Hepatocyte (in vitro differentiated cells): Measurements from ENCODE around the gene UBE2L6. TPM values are rescaled to one million over a fixed set of nuclear protein-coding genes. Genes with fewer than 3 reads are reported as not detected.

Experiments
- DNase-seq: peaks from one replicate; pipeline ENCODE4 v3.0.0-alpha.2; 2016; ENCODE audit warnings: low spot score
- H2AFZ ChIP-seq: fragments of 200-600 bp; sonication (generic); 2 replicates; pipeline ENCODE4 v1.6.0; 2016; ENCODE audit warnings: antibody characterized with exemption, mild to moderate bottlenecking
- H3K27ac ChIP-seq: fragments of 200-600 bp; sonication (generic); 2 replicates; pipeline ENCODE4 v1.5.1; 2016; ENCODE audit warnings: mild to moderate bottlenecking
- H3K27me3 ChIP-seq: fragments of 200-600 bp; sonication (generic); 2 replicates; pipeline ENCODE4 v1.6.1; 2016
- H3K36me3 ChIP-seq: fragments of 200-600 bp; sonication (generic); replicated peaks from 2 replicates; pipeline ENCODE4 v1.5.1; 2016; ENCODE audit warnings: low read depth; ENCODE audit not compliant: insufficient read depth
- H3K4me1 ChIP-seq: fragments of 200-600 bp; sonication (generic); 2 replicates; pipeline ENCODE4 v1.5.1; 2016; ENCODE audit warnings: mild to moderate bottlenecking, moderate library complexity; ENCODE audit not compliant: insufficient read depth
- H3K4me2 ChIP-seq: fragments of 200-600 bp; sonication (generic); 2 replicates; pipeline ENCODE4 v1.6.0; 2016
- H3K4me3 ChIP-seq: fragments of 200-600 bp; sonication (generic); 2 replicates; pipeline ENCODE4 v1.5.1; 2016; ENCODE audit warnings: mild to moderate bottlenecking
- H3K79me2 ChIP-seq: fragments of 200-600 bp; sonication (generic); 2 replicates; pipeline ENCODE4 v1.6.0; 2017; ENCODE audit warnings: mild to moderate bottlenecking
- H3K9me2 ChIP-seq: fragments of 200-600 bp; sonication (generic); replicated peaks from 2 replicates; pipeline ENCODE4 v1.6.0; 2017; ENCODE audit warnings: mild to moderate bottlenecking; ENCODE audit not compliant: insufficient read depth
- H3K9me3 ChIP-seq: fragments of 200-600 bp; sonication (generic); 2 replicates; pipeline ENCODE4 v1.5.1; 2016; ENCODE audit warnings: low read depth, mild to moderate bottlenecking
- H4K20me1 ChIP-seq: fragments of 200-600 bp; sonication (generic); 2 replicates; pipeline ENCODE4 v1.6.0; 2016; ENCODE audit warnings: mild to moderate bottlenecking; ENCODE audit not compliant: insufficient read depth, poor library complexity, severe bottlenecking
- CTCF ChIP-seq: fragments of 200-600 bp; sonication (generic); IDR thresholded peaks from 2 replicates; pipeline ENCODE4 v1.5.1; 2016; ENCODE audit warnings: antibody characterized with exemption, mild to moderate bottlenecking; ENCODE audit not compliant: poor library complexity
- EZH2 ChIP-seq: fragments of 200-600 bp; sonication (generic); IDR thresholded peaks from 2 replicates; pipeline ENCODE4 v1.6.1; 2016; ENCODE audit warnings: antibody characterized with exemption, mild to moderate bottlenecking, borderline replicate concordance
- EZH2phosphoT487 ChIP-seq: fragments of 200-600 bp; sonication (generic); IDR thresholded peaks from one replicate; pipeline ENCODE4 v1.6.1; 2018; ENCODE audit warnings: antibody characterized with exemption, mild to moderate bottlenecking, low read depth, moderate library complexity; ENCODE audit not compliant: unreplicated experiment, severe bottlenecking
- WGBS: methylation state at CpG from one replicate; pipeline ENCODE4 v1.1.6; 2016; ENCODE audit warnings: low lambda C conversion rate; ENCODE audit errors: missing lambda C conversion rate; 5-methylcytosine and 5-hydroxymethylcytosine counted together
- polyA plus RNA-seq: library from polyadenylated mRNA; unstranded; fragments of >200 nt; fragmentation: Nextera tagmentation; extraction: Ambion mirVana; gene quantifications from 2 replicates; pipeline ENCODE4 v1.2.1, GENCODE V29; 2016
- total RNA-seq: library from RNA; depleted of rRNA; stranded (reverse); fragments of >200 nt; gene quantifications from 2 replicates; pipeline ENCODE4 v1.2.3, GENCODE V29; 2014

The UBE2L6 gene
- total and polyA plus RNA-seq, 2 experiments from 2014 or later, result 45.7 to 113 TPM

- no peaks in the 10 kb centered on the region for H3K36me3 ChIP-seq
- no peak for TF ChIP-seq EZH2
- no peak for TF ChIP-seq CTCF
- no peak for TF ChIP-seq EZH2phosphoT487
- peaks cover 13% of the 10 kb centered on the region for H3K4me1 ChIP-seq
- no peaks in the 10 kb centered on the region for H4K20me1 ChIP-seq
- H3K79me2 ChIP-seq, result no peaks in the 10 kb centered on the region
- H3K27ac ChIP-seq, result peak overlapping the region; percentile 85
- peak; percentile 83 for DNase-seq
- no peaks in the 10 kb centered on the region for H3K27me3 ChIP-seq
- no peaks in the 10 kb centered on the region for H3K9me2 ChIP-seq
- peak overlapping the region; percentile 58 for H2AFZ ChIP-seq
- 2% methylated on average over 26 of the region's 33 CpGs for WGBS
- H3K4me3 ChIP-seq, result peak overlapping the region; percentile 48
- H3K9me3 ChIP-seq, result no peaks in the 10 kb centered on the region
- peak overlapping the region; percentile 87 for H3K4me2 ChIP-seq
These were observed 30.7 kb upstream of the UBE2L6 start for GRCh38 chr11:57597916-57598830.

GRCh38 chr11:57597461-57597915 is 30.0 kb upstream of the UBE2L6 start, which contains the start of gene SERPING1:
TSS of gene SERPING1 (plus strand) at chr11:57597685. CDS start at chr11:57598271, 586 bp downstream.
- Histone ChIP-seq H3K4me2 (peak within 1 kb of the TSS; percentile 87), H3K79me2 (no peaks in the 10 kb centered on the region), H3K9me3 (no peaks in the 10 kb centered on the region), H2AFZ (peak within 1 kb of the TSS; percentile 58), H3K27me3 (no peaks in the 10 kb centered on the region), H3K9me2 (no peaks in the 10 kb centered on the region), H3K27ac (peak within 1 kb of the TSS; percentile 85), H4K20me1 (no peaks in the 10 kb centered on the region), H3K4me1 (peaks cover 13% of the 10 kb centered on the region), H3K4me3 (peak within 1 kb of the TSS; percentile 48), H3K36me3 (no peaks in the 10 kb centered on the region)
- TF ChIP-seq EZH2 (no peak), EZH2phosphoT487 (no peak), CTCF (no peak)
- DNase-seq, result peak; percentile 36
- 22% methylated on average over 6 of the region's 10 CpGs for WGBS

- no peaks in the 10 kb centered on the region for H3K9me2 ChIP-seq
- no peaks in the 10 kb centered on the region for H3K9me3 ChIP-seq
- H3K27me3 ChIP-seq, result no peaks in the 10 kb centered on the region
- no peak overlapping the region for H2AFZ ChIP-seq
- no peak overlapping the region for H3K4me2 ChIP-seq
- WGBS, result 75% methylated on average over 5 of the region's 5 CpGs
- peaks cover 13% of the 10 kb centered on the region for H3K4me1 ChIP-seq
- H3K27ac ChIP-seq, result no peak overlapping the region
- TF ChIP-seq CTCF, result no peak
- no peak for TF ChIP-seq EZH2
- no peak for TF ChIP-seq EZH2phosphoT487
- DNase-seq, result no peak
- H3K36me3 ChIP-seq, result no peaks in the 10 kb centered on the region
- no peaks in the 10 kb centered on the region for H4K20me1 ChIP-seq
- no peak overlapping the region for H3K4me3 ChIP-seq
- H3K79me2 ChIP-seq, result no peaks in the 10 kb centered on the region
These were observed 28.9 kb upstream of the UBE2L6 start for GRCh38 chr11:57596266-57596885.
